Endothelial cell of umbilical vein (primary cell): Measurements from ENCODE around the gene ALDOC. TPM values are rescaled to one million over a fixed set of nuclear protein-coding genes. Genes with fewer than 3 reads are reported as not detected.

Experiments used
- BruUV-seq: library from RNA; stranded (reverse); fragments of 400-500 nt; replicated peaks from 2 replicates; lab custom pipeline; 2021; lab: Mats Ljungman, UMichigan
- CTCF ChIA-PET: fragments of 300-600, 350-600 bp; sonication (Branson Sonifier 250); formaldehyde crosslinking; loops from one replicate; lab custom pipeline; 2021; ENCODE audit warnings: antibody characterized with exemption, inconsistent platforms; lab: Charles Lee
- POLR2A ChIA-PET: fragments of 300-600, 350-600 bp; sonication (Branson Sonifier 250); formaldehyde crosslinking; loops from one replicate; lab custom pipeline; 2021; ENCODE audit warnings: antibody characterized with exemption, inconsistent platforms; lab: Charles Lee
- DNase-seq: peaks from one replicate; pipeline ENCODE4 v3.0.0-alpha.2; 2011; ENCODE audit warnings: low read depth, low spot score
- FAIRE-seq: peaks from 2 replicates; lab custom pipeline; 2011; peaks lifted over from hg19 to GRCh38; lab: Jason Lieb, UNC
- H2AFZ ChIP-seq: 2 replicates; pipeline ENCODE4 v1.6.0; 2012; ENCODE audit warnings: low read depth, low read length, control low read depth, inconsistent platforms
- H3K27ac ChIP-seq: 2 replicates; pipeline ENCODE4 v1.5.1; 2011; ENCODE audit warnings: low read depth, mild to moderate bottlenecking, control low read depth, low read length, moderate library complexity; ENCODE audit not compliant: insufficient read depth
- H3K27me3 ChIP-seq, 2 experiments: 2 replicates each; pipeline versions ENCODE4 v1.6.0 to v1.6.1; 2011; ENCODE audit warnings: low read length in 2 of 2, mixed read lengths in 1 of 2; ENCODE audit not compliant: control insufficient read depth in 2 of 2, insufficient read depth in 2 of 2
- H3K36me3 ChIP-seq, 2 experiments: 2 replicates in 1 of 2; 3 replicates in 1 of 2; pipeline ENCODE4 v1.5.1; 2011; ENCODE audit warnings: low read length in 2 of 2, mild to moderate bottlenecking in 1 of 2, moderate library complexity in 1 of 2; ENCODE audit not compliant: control insufficient read depth in 2 of 2, insufficient read depth in 2 of 2; ENCODE audit errors: extremely low read depth in 1 of 2
- H3K4me1 ChIP-seq: 3 replicates; pipeline ENCODE4 v1.5.1; 2011; ENCODE audit warnings: mild to moderate bottlenecking, low read length; ENCODE audit not compliant: control insufficient read depth, insufficient read depth; ENCODE audit errors: extremely low read depth
- H3K4me2 ChIP-seq: 2 replicates; pipeline ENCODE4 v1.6.1; 2011; ENCODE audit warnings: low read length, control low read depth, mixed read lengths; ENCODE audit not compliant: insufficient read depth
- H3K4me3 ChIP-seq, 3 experiments: fragments of 200-600 bp in 1 of 3; sonication (generic), shearing (Covaris generic) in 1 of 3; replicated peaks in 1 of 3; 2 replicates each; pipeline ENCODE4 v1.5.1; 2011 to 2016; ENCODE audit warnings: control low read depth in 3 of 3, low read length in 3 of 3, mild to moderate bottlenecking in 2 of 3, inconsistent platforms in 1 of 3, low read depth in 1 of 3, moderate library complexity in 1 of 3; ENCODE audit not compliant: insufficient read depth in 1 of 3
- H3K79me2 ChIP-seq: 2 replicates; pipeline ENCODE4 v1.6.0; 2012; ENCODE audit warnings: low read length, inconsistent platforms; ENCODE audit not compliant: control insufficient read depth, insufficient read depth
- H3K9ac ChIP-seq: replicated peaks from 2 replicates; pipeline ENCODE3; 2011; ENCODE audit warnings: low read length, control low read depth; ENCODE audit not compliant: insufficient read depth; ENCODE audit errors: extremely low read depth
- H3K9me1 ChIP-seq: replicated peaks from 3 replicates; pipeline ENCODE4 v1.6.0; 2011; ENCODE audit warnings: mild to moderate bottlenecking, low read length; ENCODE audit not compliant: control insufficient read depth, insufficient read depth; ENCODE audit errors: extremely low read depth
- H3K9me3 ChIP-seq: replicated peaks from 2 replicates; pipeline ENCODE4 v1.5.1; 2012; ENCODE audit warnings: low read length, inconsistent platforms; ENCODE audit not compliant: control insufficient read depth, insufficient read depth
- H4K20me1 ChIP-seq: replicated peaks from 2 replicates; pipeline ENCODE3; 2011; ENCODE audit warnings: mild to moderate bottlenecking, low read length; ENCODE audit not compliant: control insufficient read depth, insufficient read depth; ENCODE audit errors: extremely low read depth
- CTCF ChIP-seq, 2 donors: IDR thresholded peaks; 1 replicate in 1 of 2; 2 replicates in 1 of 2; pipeline ENCODE4 v1.5.1; 2011; ENCODE audit warnings: low read length in 2 of 2, mild to moderate bottlenecking in 2 of 2, moderate library complexity in 2 of 2, control low read depth in 1 of 2, inconsistent platforms in 1 of 2, low read depth in 1 of 2; ENCODE audit not compliant: insufficient read depth in 1 of 2; ENCODE audit errors: extremely low read depth in 1 of 2
- EZH2 ChIP-seq: IDR thresholded peaks from 2 replicates; pipeline ENCODE4 v1.6.1; 2012; ENCODE audit warnings: borderline replicate concordance, low read depth, mild to moderate bottlenecking, moderate library complexity, low read length, inconsistent platforms; ENCODE audit not compliant: severe bottlenecking
- FOS ChIP-seq: IDR thresholded peaks from 2 replicates; pipeline ENCODE4 v1.6.1; 2011; ENCODE audit warnings: mild to moderate bottlenecking, low read length, moderate library complexity, borderline replicate concordance; ENCODE audit not compliant: insufficient read depth
- GATA2 ChIP-seq: IDR thresholded peaks from 2 replicates; pipeline ENCODE4 v1.7.0; 2011; ENCODE audit warnings: low read depth, mild to moderate bottlenecking, moderate library complexity, mixed read lengths, low read length; ENCODE audit not compliant: insufficient read length, insufficient read depth
- JUN ChIP-seq: IDR thresholded peaks from 2 replicates; pipeline ENCODE4 v1.6.1; 2011; ENCODE audit warnings: borderline replicate concordance, low read depth; ENCODE audit not compliant: insufficient read length, insufficient read depth
- MYC ChIP-seq: IDR thresholded peaks from one replicate; pipeline ENCODE4 v1.6.1; 2011; ENCODE audit warnings: mild to moderate bottlenecking, low read depth, low read length
- POLR2A ChIP-seq: IDR thresholded peaks from 2 replicates; pipeline ENCODE4 v1.6.1; 2012; ENCODE audit warnings: low read depth, mild to moderate bottlenecking, control low read depth, low read length
- POLR2AphosphoS5 ChIP-seq: IDR thresholded peaks from 2 replicates; pipeline ENCODE4 v1.6.1; 2012; ENCODE audit warnings: low read depth, mild to moderate bottlenecking, control low read depth, low read length, moderate library complexity; ENCODE audit not compliant: insufficient read depth
- dilution Hi-C: fragments of 300-500 bp; cut with MboI; formaldehyde crosslinking; loops from one replicate; pipeline ENCODE4 v1.15.0; 2019; ENCODE audit warnings: low sequenced_read_pairs; ENCODE audit not compliant: extremely low pct_ligation_motif_present
- intact Hi-C: fragments of 100-400 bp; cut with micrococcal nuclease; formaldehyde crosslinking; loops from one replicate; pipeline ENCODE4 v1.10.0; 2022
- polyA plus RNA-seq, 4 experiments: library from polyadenylated mRNA; depleted of rRNA in 3 of 4; stranded (reverse) in 3 of 4; unstranded in 1 of 4; fragments of >200 nt; gene quantifications; 2 replicates each; pipeline versions ENCODE4 v1.2.1 to v1.2.3, GENCODE V29; 2011 to 2012; ENCODE audit warnings: missing spikeins in 1 of 4
- total RNA-seq: library from RNA; stranded (reverse); gene quantifications from 2 replicates; pipeline ENCODE4 v1.2.3, GENCODE V29; 2021
- TF ChIP-seq, protein P1 (sequence below): IDR thresholded peaks from 2 replicates; pipeline ENCODE4 v1.6.1; 2011; ENCODE audit not compliant: insufficient read depth, insufficient read length

Gene ALDOC
- total and polyA plus RNA-seq, 2 donors (not counting 3 experiments of a cell fraction or from before 2014, with no cell fraction given): 7.2 to 18.9 TPM

DNA sequence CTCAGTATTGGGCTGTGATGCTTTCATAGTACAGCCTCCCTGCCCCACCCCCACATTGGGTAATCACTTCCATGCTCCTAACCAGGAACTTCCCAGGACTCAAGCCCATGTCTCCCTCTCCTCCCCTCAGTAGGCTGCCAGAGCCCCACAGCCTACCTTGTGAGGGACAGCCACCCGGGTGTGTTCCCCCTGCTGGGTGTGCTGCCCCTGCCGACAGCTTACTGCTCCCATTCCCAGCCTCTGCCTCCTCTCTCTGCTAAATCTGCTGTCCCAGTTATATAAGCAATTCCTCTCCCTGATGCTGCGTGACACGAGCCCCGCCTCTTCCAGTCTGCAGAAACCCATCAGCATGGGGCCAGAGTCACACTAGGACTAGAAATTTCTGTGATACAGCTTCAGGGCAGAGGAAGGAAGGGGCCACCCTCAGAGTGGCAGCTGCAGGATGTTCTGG is 37.3 kb upstream of the ALDOC start, which contains the start of gene RSKR:
Gene RSKR, minus strand, starts transcription at position 255 of the 451 bp plus-strand sequence. Its CDS starts 24 bp downstream, at position 231.
- POLR2A ChIA-PET: no interaction called here
- Histone ChIP-seq H2AFZ (no peak within 1 kb of the TSS), H3K79me2 (no peaks in the 10 kb centered on the region), H3K36me3 (peaks cover 27 to 30% of the 10 kb centered on the region in 2 experiments), H3K27ac (no peak within 1 kb of the TSS), H3K4me1 (peaks cover 7% of the 10 kb centered on the region), H3K9ac (no peak within 1 kb of the TSS), H3K4me2 (no peak within 1 kb of the TSS), H3K27me3 (no peaks in the 10 kb centered on the region), H3K9me3 (no peaks in the 10 kb centered on the region), H4K20me1 (no peaks in the 10 kb centered on the region), H3K4me3 (no peak within 1 kb of the TSS), H3K9me1 (no peaks in the 10 kb centered on the region)
- DNase-seq (no peak), FAIRE-seq (no peak)
- CTCF ChIA-PET: interaction anchor here (2.0 to 4.9 kb wide), 6 partner anchors 8 to 120 kb away, joined by 7 to 64 read pairs (median 16); partner anchors contain the start of gene PIGS
- no TSS peak for BruUV-seq
- dilution Hi-C loops: no loop called here
- intact Hi-C loops: loop anchor here (1.0 kb wide), 1 partner anchor 66 kb away; no protein-coding TSS in a partner anchor
- no peak for TF ChIP-seq EZH2

DNA sequence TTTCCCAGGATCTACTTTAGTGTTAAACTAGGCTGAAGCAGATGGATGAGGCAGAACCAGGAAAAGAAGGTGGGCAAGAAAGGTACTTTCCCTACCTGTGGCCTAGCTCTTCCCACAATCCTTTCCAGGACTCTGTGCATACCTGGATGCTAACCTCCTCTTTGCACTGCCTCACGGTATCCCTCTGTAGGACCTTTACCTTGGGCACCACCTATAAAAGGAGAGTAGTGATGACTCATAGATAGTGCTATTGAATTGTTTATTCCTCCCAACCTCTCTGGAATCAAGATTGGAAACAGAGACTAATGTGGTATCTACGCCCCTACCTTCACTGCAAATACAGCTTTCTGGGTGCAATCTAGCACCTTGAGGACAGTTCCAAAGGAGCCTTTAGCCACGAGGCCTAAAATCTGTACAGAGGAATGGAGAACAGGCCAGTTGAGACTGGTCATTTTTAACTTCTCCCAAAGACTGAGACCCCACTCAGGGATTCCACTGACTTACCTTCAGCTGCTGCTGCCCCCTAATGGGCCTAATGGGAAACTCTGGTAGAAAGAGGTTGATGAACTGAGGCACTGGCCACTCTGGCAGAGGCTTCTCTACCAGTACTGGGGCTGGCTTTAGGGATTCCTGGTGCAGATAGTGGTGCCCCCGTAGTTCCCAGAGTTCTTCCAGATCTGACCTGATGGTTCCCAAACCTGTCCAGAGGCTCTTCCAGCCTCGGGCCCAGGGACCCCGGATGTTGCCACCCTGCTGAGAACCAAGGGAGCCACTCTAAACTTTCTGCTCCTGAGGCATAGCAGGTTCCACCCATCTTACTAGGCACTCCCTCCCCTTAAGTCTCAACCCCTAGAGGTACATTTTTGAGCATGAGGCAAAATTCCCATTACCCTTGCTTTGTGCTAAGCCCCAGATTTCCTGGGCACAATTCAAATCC is 36.5 kb upstream of the ALDOC start:
- intact Hi-C loops (loop anchor here (1.0 kb wide), 1 partner anchor 65 kb away; no protein-coding TSS in a partner anchor), dilution Hi-C loops (no loop called here)
- BruUV-seq: no TSS peak
- Histone ChIP-seq H3K9ac (no peak overlapping the region), H4K20me1 (no peaks in the 10 kb centered on the region), H3K36me3 (peaks cover 23 to 26% of the 10 kb centered on the region in 2 experiments), H3K4me3 (no peak overlapping the region), H3K9me3 (no peaks in the 10 kb centered on the region), H3K9me1 (no peaks in the 10 kb centered on the region), H3K4me2 (no peak overlapping the region), H3K27ac (no peak overlapping the region), H3K4me1 (peaks cover 7% of the 10 kb centered on the region), H3K79me2 (no peaks in the 10 kb centered on the region), H3K27me3 (no peaks in the 10 kb centered on the region), H2AFZ (no peak overlapping the region)
- DNase-seq: peak; percentile 43
- TF ChIP-seq JUN (no peak), CTCF (IDR thresholded peaks at IDR 0.05; ENCODE audit: extremely low read depth in 1 of 2, insufficient read depth in 1 of 2, low read depth in 1 of 2, low read length in 2 of 2) (peak; percentile 56 to 79), GATA2 (no peak), MYC (no peak), POLR2AphosphoS5 (no peak), EZH2 (no peak), POLR2A (peak; percentile 14), FOS (no peak)
- TF ChIP-seq, protein P1, sequence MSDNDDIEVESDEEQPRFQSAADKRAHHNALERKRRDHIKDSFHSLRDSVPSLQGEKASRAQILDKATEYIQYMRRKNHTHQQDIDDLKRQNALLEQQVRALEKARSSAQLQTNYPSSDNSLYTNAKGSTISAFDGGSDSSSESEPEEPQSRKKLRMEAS: no peak
- peak; percentile 63 for FAIRE-seq
- CTCF ChIA-PET: interaction anchor here (0.6 to 4.9 kb wide), 16 partner anchors 9 to 127 kb away, joined by 3 to 64 read pairs (median 5); partner anchors contain the start of genes ALDOC and PIGS
- POLR2A ChIA-PET: no interaction called here
